Sigmoid colon (tissue), 7 donors: Measurements from ENCODE around the gene TMEM231. TPM values are rescaled to one million over a fixed set of nuclear protein-coding genes. Genes with fewer than 3 reads are reported as not detected.
"Not testable (repeated sequence)": the region's sequence is repeated elsewhere in the genome, so short reads cannot be mapped to it uniquely, and the experiment has no call there.

ENCODE experiments used
- DNase-seq: peaks from one replicate; pipeline ENCODE4 v3.0.0-alpha.2; 2019
- H3K27ac ChIP-seq, 4 donors: fragments of 200-600 bp; sonication (generic); one replicate each; pipeline ENCODE4 v1.5.1; 2016 to 2019; ENCODE audit warnings: mild to moderate bottlenecking in 1 of 4
- H3K27me3 ChIP-seq, 3 donors: fragments of 200-600 bp; sonication (generic); one replicate each; pipeline ENCODE4 v1.5.1; 2019; ENCODE audit warnings: mild to moderate bottlenecking in 1 of 3
- H3K36me3 ChIP-seq, 4 donors: fragments of 200-600 bp; sonication (generic); one replicate each; pipeline ENCODE4 v1.5.1; 2016 to 2019
- H3K4me1 ChIP-seq, 4 donors: fragments of 200-600 bp; sonication (generic); one replicate each; pipeline ENCODE4 v1.5.1; 2017 to 2019
- H3K4me3 ChIP-seq, 4 donors: fragments of 200-600 bp; sonication (generic); one replicate each; pipeline ENCODE4 v1.5.1; 2017 to 2019; ENCODE audit warnings: mild to moderate bottlenecking in 2 of 4, moderate library complexity in 1 of 4
- H3K9me3 ChIP-seq, 4 donors: fragments of 200-600 bp in 3 of 4; sonication (generic) in 3 of 4; one replicate each; pipeline versions ENCODE4 v1.5.1 to v1.6.1; 2013 to 2019
- CTCF ChIP-seq, 4 experiments: fragments of 450-650 bp in 3 of 4; fragments of 200-600 bp in 1 of 4; IDR thresholded peaks; one replicate each; pipeline ENCODE4 v1.5.1; 2016 to 2019; ENCODE audit warnings: antibody characterized with exemption in 4 of 4, mild to moderate bottlenecking in 3 of 4, moderate library complexity in 2 of 4
- EP300 ChIP-seq, 4 donors: sonication (generic); formaldehyde crosslinking; IDR thresholded peaks; one replicate each; pipeline ENCODE4 v1.6.1; 2017; ENCODE audit warnings: antibody characterized with exemption in 4 of 4
- POLR2A ChIP-seq, 2 donors: fragments of 450-650 bp; IDR thresholded peaks; one replicate each; pipeline ENCODE4 v1.6.1; 2016; ENCODE audit warnings: antibody characterized with exemption in 2 of 2, mild to moderate bottlenecking in 2 of 2, moderate library complexity in 2 of 2
- POLR2AphosphoS5 ChIP-seq, 4 donors: sonication (generic); formaldehyde crosslinking; IDR thresholded peaks; one replicate each; pipeline ENCODE4 v1.6.1; 2017; ENCODE audit warnings: antibody characterized with exemption in 4 of 4
- WGBS, 2 donors: extraction: QIAGEN DNeasy Blood & Tissue Kit; methylation state at CpG; one replicate each; pipeline ENCODE4 v1.1.7; 2013; 5-methylcytosine and 5-hydroxymethylcytosine counted together
- intact Hi-C: fragments of 100-400 bp; cut with DNase I; formaldehyde crosslinking; loops from one replicate; pipeline ENCODE4 v1.15.1; 2023
- polyA plus RNA-seq, 3 donors: library from polyadenylated mRNA; stranded (reverse); fragments of 200-250 nt; gene quantifications; one replicate each; pipeline ENCODE4 v1.2.3, GENCODE V29; 2013
- total RNA-seq, 4 donors: library from RNA; depleted of rRNA; stranded (reverse); fragments of >200 nt; gene quantifications; one replicate each; pipeline ENCODE4 v1.1.0, GENCODE V29; 2016
- donor health status: healthy with polysubstance abuse.
- donor health status: Bipolar disorder and iron deficiency.
- donor health status: healthy.

Gene TMEM231
- total and polyA plus RNA-seq, 7 donors, result 1.2 to 8.8 (median 4.3) TPM

- TF ChIP-seq POLR2A (IDR thresholded peaks at IDR 0.05), result no peak
- intact Hi-C loops, result no loop called here
- H3K4me1 ChIP-seq, result peaks cover 0 to 12% (median 4%) of the 10 kb centered on the region in 4 donors
- H3K9me3 ChIP-seq, result no peaks in the 10 kb centered on the region
- no peak overlapping the region for H3K27ac ChIP-seq
- H3K36me3 ChIP-seq, result no peaks in the 10 kb centered on the region
- no peak overlapping the region for H3K4me3 ChIP-seq
- WGBS, 2 donors, result 81 to 95% methylated on average over 4 of the region's 4 CpGs
- no peak for DNase-seq
- H3K27me3 ChIP-seq, result no peaks in the 10 kb centered on the region
Measured at GRCh38 chr16:75502916-75503605, 53.0 kb downstream of the TMEM231 start.

- 62 to 69% methylated on average over 6 of the region's 6 CpGs for WGBS, 2 donors
- Histone ChIP-seq H3K4me1 (peaks cover 0 to 12% (median 4%) of the 10 kb centered on the region in 4 donors), H3K27ac (peak overlapping the region in 2 of 4 donors; percentile 47 to 75)
- H3K4me3 ChIP-seq, DNase-seq, H3K9me3 ChIP-seq, H3K36me3 ChIP-seq, H3K27me3 ChIP-seq, intact Hi-C loops: not testable (repeated sequence)
Measured at GRCh38 chr16:75501820-75502219, 54.2 kb downstream of the TMEM231 start.

GRCh38 chr16:75501359-75501758, 54.7 kb downstream of the TMEM231 start:
- Histone ChIP-seq H3K4me1 (peaks cover 0 to 12% (median 4%) of the 10 kb centered on the region in 4 donors), H3K27me3 (no peaks in the 10 kb centered on the region), H3K27ac (peak overlapping the region in 2 of 4 donors; percentile 47 to 75), H3K9me3 (no peaks in the 10 kb centered on the region), H3K4me3 (no peak overlapping the region), H3K36me3 (no peaks in the 10 kb centered on the region)
- DNase-seq, result no peak
- 90 to 92% methylated on average over 5 of the region's 5 CpGs for WGBS, 2 donors
- TF ChIP-seq POLR2A (IDR thresholded peaks at IDR 0.05), result no peak
- TF ChIP-seq POLR2AphosphoS5 (IDR thresholded peaks at IDR 0.05), result no peak
- no peak for TF ChIP-seq CTCF (IDR thresholded peaks at IDR 0.05)
- TF ChIP-seq EP300 (IDR thresholded peaks at IDR 0.05), result no peak
- intact Hi-C loops, result no loop called here

- Histone ChIP-seq H3K27ac (peak overlapping the region in 1 of 4 donors; percentile 49), H3K4me1 (peaks cover 0 to 26% (median 15%) of the 10 kb centered on the region in 4 donors), H3K27me3 (peaks cover 0 to 14% (median 6%) of the 10 kb centered on the region in 3 donors)
- DNase-seq, H3K4me3 ChIP-seq, H3K9me3 ChIP-seq, H3K36me3 ChIP-seq, intact Hi-C loops: not testable (repeated sequence)
- 16 to 39% methylated on average over 10 of the region's 13 CpGs for WGBS, 2 donors
Measured at GRCh38 chr16:75498605-75499322, 57.3 kb downstream of the TMEM231 start.

- Histone ChIP-seq H3K4me1 (peaks cover 0 to 26% (median 15%) of the 10 kb centered on the region in 4 donors), H3K9me3 (no peaks in the 10 kb centered on the region), H3K27ac (no peak overlapping the region), H3K4me3 (no peak overlapping the region), H3K27me3 (peaks cover 0 to 19% (median 6%) of the 10 kb centered on the region in 3 donors), H3K36me3 (no peaks in the 10 kb centered on the region)
- intact Hi-C loops, result no loop called here
- no peak for TF ChIP-seq CTCF (IDR thresholded peaks at IDR 0.05)
- TF ChIP-seq POLR2A (IDR thresholded peaks at IDR 0.05), result no peak
- TF ChIP-seq EP300 (IDR thresholded peaks at IDR 0.05), result no peak
- no peak for TF ChIP-seq POLR2AphosphoS5 (IDR thresholded peaks at IDR 0.05)
- no peak for DNase-seq
- WGBS, 2 donors, result 63 to 77% methylated on average over 4 of the region's 4 CpGs
Measured at GRCh38 chr16:75497558-75497957, 58.5 kb downstream of the TMEM231 start.

- DNase-seq, result no peak
- intact Hi-C loops, result no loop called here
- H3K36me3 ChIP-seq, result no peaks in the 10 kb centered on the region
- H3K27ac ChIP-seq, result peak within 1 kb of the TSS in 1 of 4 donors; percentile 4
- 2% methylated on average over 43 of the region's 43 CpGs for WGBS, 2 donors
- H3K4me1 ChIP-seq, result peaks cover 0 to 17% (median 12%) of the 10 kb centered on the region in 4 donors
- H3K27me3 ChIP-seq, result peaks cover 0 to 32% (median 6%) of the 10 kb centered on the region in 3 donors
- TF ChIP-seq POLR2A (IDR thresholded peaks at IDR 0.05), result no peak
- TF ChIP-seq POLR2AphosphoS5 (IDR thresholded peaks at IDR 0.05), result peak in 2 of 4 donors; percentile 28 to 47
- peak within 1 kb of the TSS; percentile 20 to 47 (median 36) for H3K4me3 ChIP-seq
- H3K9me3 ChIP-seq, result no peaks in the 10 kb centered on the region
Measured at GRCh38 chr16:75495076-75495674, 60.9 kb downstream of the TMEM231 start, which contains the start of gene CHST6. TSS of gene CHST6 (minus strand) at chr16:75495441. CDS start at chr16:75479828, 15,613 bp downstream.
